Hematopoietic multipotent progenitor cell treated with erythropoietin and hydrocortisone succinate and interleukin-3 and kit ligand, for 6 days (in vitro differentiated cells): ENCODE data around the gene SERPINH1.

Source experiments
- DNase-seq: peaks from one replicate; pipeline ENCODE4 v3.0.0-alpha.2; 2015

SERPINH1 gene

GRCh38 chr11:75562048-75562835, at the start of gene SERPINH1:
TSS of gene SERPINH1 (plus strand) at chr11:75562253. CDS start at chr11:75566350, 4,097 bp downstream.
- peak; percentile 94 for DNase-seq

- no peak for DNase-seq
Observed at GRCh38 chr11:75513250-75513649, 48.8 kb upstream of the SERPINH1 start.

- no peak for DNase-seq
Observed at GRCh38 chr11:75514596-75514995, 47.5 kb upstream of the SERPINH1 start.

GRCh38 chr11:75516140-75516539, 45.9 kb upstream of the SERPINH1 start:
- no peak for DNase-seq

GRCh38 chr11:75516886-75517285, 45.2 kb upstream of the SERPINH1 start:
- DNase-seq: peak; percentile 65

GRCh38 chr11:75518204-75518549, 43.9 kb upstream of the SERPINH1 start:
- no peak for DNase-seq

- DNase-seq: no peak
Observed at GRCh38 chr11:75518771-75519653, 43.0 kb upstream of the SERPINH1 start.

- DNase-seq: no peak
Observed at GRCh38 chr11:75520688-75521087, 41.4 kb upstream of the SERPINH1 start.

GRCh38 chr11:75522286-75523044, 39.6 kb upstream of the SERPINH1 start:
- DNase-seq: no peak

GRCh38 chr11:75523189-75523588, 38.9 kb upstream of the SERPINH1 start:
- no peak for DNase-seq

- no peak for DNase-seq
Observed at GRCh38 chr11:75523811-75524664, 38.0 kb upstream of the SERPINH1 start.

- DNase-seq: no peak
Observed at GRCh38 chr11:75524665-75525432, 37.2 kb upstream of the SERPINH1 start.

GRCh38 chr11:75525433-75526191, 36.4 kb upstream of the SERPINH1 start, which contains the start of gene GDPD5:
TSS of gene GDPD5 (minus strand) at chr11:75525941. CDS start at chr11:75477735, 48,206 bp downstream.
- peak; percentile 92 for DNase-seq

GRCh38 chr11:75526192-75526541, 35.9 kb upstream of the SERPINH1 start:
- no peak for DNase-seq

- DNase-seq: no peak
Observed at GRCh38 chr11:75527130-75527529, 34.9 kb upstream of the SERPINH1 start.

GRCh38 chr11:75527938-75528735, 33.9 kb upstream of the SERPINH1 start:
- DNase-seq: no peak

GRCh38 chr11:75530577-75530976, 31.5 kb upstream of the SERPINH1 start:
- no peak for DNase-seq

- DNase-seq: no peak
Observed at GRCh38 chr11:75531325-75531724, 30.7 kb upstream of the SERPINH1 start.

GRCh38 chr11:75532200-75533048, 29.6 kb upstream of the SERPINH1 start:
- peak; percentile 94 for DNase-seq
